HCT116 (cell line): ENCODE data around the gene C1QTNF9B. TPM values are rescaled to one million over a fixed set of nuclear protein-coding genes. Genes with fewer than 3 reads are reported as not detected.

Source experiments
- ATAC-seq: fragments of 200-7000 bp; cut with Tn5 transposase; 2 replicates; pipeline ENCODE4 v1.9.1; 2020; ENCODE audit warnings: mild to moderate bottlenecking, moderate library complexity
- BruUV-seq: library from RNA; stranded (reverse); fragments of 400-500 nt; replicated peaks from 2 replicates; lab custom pipeline; 2021; lab: Mats Ljungman, UMichigan
- CTCF ChIA-PET: fragments of 300-600 bp; sonication (Branson Sonifier 250); formaldehyde crosslinking; loops from one replicate; lab custom pipeline; 2021; ENCODE audit warnings: antibody characterized with exemption; lab: Charles Lee
- POLR2A ChIA-PET: fragments of 300-600, 350-600 bp; sonication (Branson Sonifier 250); formaldehyde crosslinking; loops from one replicate; lab custom pipeline; 2021; ENCODE audit warnings: antibody characterized with exemption; lab: Charles Lee
- RAD21 ChIA-PET, 2 experiments: fragments of 300-600 bp; sonication (Branson Sonifier 250); formaldehyde crosslinking; loops; one replicate each; lab custom pipeline; 2023; ENCODE audit warnings: low total read pairs in 2 of 2; ENCODE audit not compliant: uncharacterized antibody in 2 of 2, unreplicated experiment in 2 of 2, low non-redundant PET in 1 of 2; lab: Charles Lee
- DNase-seq: peaks from one replicate; pipeline ENCODE4 v3.0.0-alpha.2; 2010; ENCODE audit warnings: low read depth, low spot score
- H2AFZ ChIP-seq: fragments of 200-600 bp; shearing (Covaris generic), sonication (generic); 2 replicates; pipeline ENCODE4 v1.6.1; 2017; ENCODE audit warnings: low read depth, mixed run types, mixed read lengths, antibody characterized with exemption, low read length; ENCODE audit not compliant: poor library complexity, severe bottlenecking
- H3K27ac ChIP-seq: 2 replicates; pipeline ENCODE4 v1.5.1; 2012; ENCODE audit warnings: low read depth, low read length
- H3K27me3 ChIP-seq: fragments of 200-600 bp; sonication (generic); 2 replicates; pipeline ENCODE4 v1.6.1; 2016; ENCODE audit warnings: mixed run types, low read length, mixed read lengths; ENCODE audit not compliant: insufficient read depth
- H3K36me3 ChIP-seq, 2 experiments: fragments of 200-500 bp in 1 of 2; fragments of 200-600 bp in 1 of 2; sonication (Bioruptor generic) in 1 of 2; sonication (generic) in 1 of 2; 2 replicates each; pipeline versions ENCODE4 v1.5.1 to v1.6.1; 2014 to 2016; ENCODE audit warnings: low read length in 2 of 2, inconsistent platforms in 1 of 2, mixed read lengths in 1 of 2, mixed run types in 1 of 2; ENCODE audit not compliant: insufficient read depth in 2 of 2, control insufficient read depth in 1 of 2
- H3K4me1 ChIP-seq, 2 experiments: fragments of 200-600 bp in 1 of 2; sonication (generic) in 1 of 2; 2 replicates each; pipeline versions ENCODE4 v1.5.1 to v1.6.1; 2012 to 2017; ENCODE audit warnings: low read length in 2 of 2, inconsistent platforms in 1 of 2, mild to moderate bottlenecking in 1 of 2, mixed read lengths in 1 of 2, mixed run types in 1 of 2, moderate library complexity in 1 of 2; ENCODE audit not compliant: insufficient read depth in 2 of 2, control insufficient read depth in 1 of 2
- H3K4me2 ChIP-seq: fragments of 200-600 bp; sonication (generic); 2 replicates; pipeline ENCODE4 v1.6.1; 2017; ENCODE audit warnings: mixed run types, low read length, mixed read lengths
- H3K4me3 ChIP-seq, 2 experiments: fragments of 200-600 bp in 1 of 2; sonication (generic) in 1 of 2; replicated peaks in 1 of 2; 2 replicates each; pipeline ENCODE4 v1.5.1; 2011 to 2016; ENCODE audit warnings: low read length in 2 of 2, control low read depth in 1 of 2, low read depth in 1 of 2, mild to moderate bottlenecking in 1 of 2, mixed read lengths in 1 of 2, mixed run types in 1 of 2
- H3K79me2 ChIP-seq: fragments of 200-600 bp; sonication (generic); 2 replicates; pipeline ENCODE4 v1.6.1; 2017; ENCODE audit warnings: mild to moderate bottlenecking, mixed run types, low read length, moderate library complexity, mixed read lengths; ENCODE audit not compliant: insufficient read depth
- H3K9ac ChIP-seq: fragments of 200-600 bp; sonication (generic); 2 replicates; pipeline ENCODE4 v1.6.1; 2016; ENCODE audit warnings: low read length, mixed read lengths
- H3K9me2 ChIP-seq: fragments of 200-600 bp; sonication (generic), shearing (Covaris generic); 2 replicates; pipeline ENCODE4 v1.6.1; 2017; ENCODE audit warnings: mixed run types, mild to moderate bottlenecking, moderate library complexity; ENCODE audit not compliant: insufficient read depth
- H3K9me3 ChIP-seq, 2 experiments: fragments of 200-500 bp in 1 of 2; fragments of 200-600 bp in 1 of 2; sonication (Bioruptor generic) in 1 of 2; sonication (generic) in 1 of 2; 2 replicates each; pipeline ENCODE4 v1.6.1; 2014 to 2017; ENCODE audit warnings: low read length in 2 of 2, mixed read lengths in 2 of 2, inconsistent platforms in 1 of 2, low read depth in 1 of 2, mild to moderate bottlenecking in 1 of 2, mixed run types in 1 of 2, moderate library complexity in 1 of 2; ENCODE audit not compliant: control insufficient read depth in 1 of 2, insufficient read depth in 1 of 2
- H4K20me1 ChIP-seq: fragments of 200-600 bp; sonication (generic), shearing (Covaris generic); 2 replicates; pipeline ENCODE4 v1.6.1; 2017; ENCODE audit warnings: mixed run types, mild to moderate bottlenecking, moderate library complexity; ENCODE audit not compliant: insufficient read depth
- CTCF ChIP-seq, 3 experiments: fragments of 200-600 bp in 1 of 3; sonication (generic) in 1 of 3; IDR thresholded peaks in 2 of 3; conservative IDR thresholded peaks in 1 of 3; 2 replicates each; pipeline ENCODE4 v1.5.1; 2012 to 2017; ENCODE audit warnings: low read depth in 2 of 3, low read length in 2 of 3, antibody characterized with exemption in 1 of 3, borderline replicate concordance in 1 of 3, control low read depth in 1 of 3, mild to moderate bottlenecking in 1 of 3, mixed read lengths in 1 of 3, mixed run types in 1 of 3, moderate library complexity in 1 of 3; ENCODE audit not compliant: insufficient read depth in 1 of 3
- JUND ChIP-seq: IDR thresholded peaks from 2 replicates; pipeline ENCODE4 v1.6.1; 2012
- MAX ChIP-seq: IDR thresholded peaks from 2 replicates; pipeline ENCODE4 v1.6.1; 2012
- POLR2AphosphoS5 ChIP-seq: IDR thresholded peaks from 2 replicates; pipeline ENCODE4 v1.6.1; 2011; ENCODE audit warnings: mild to moderate bottlenecking, low read depth, low read length, moderate library complexity
- RAD21 ChIP-seq: IDR thresholded peaks from 2 replicates; pipeline ENCODE4 v1.6.1; 2012; ENCODE audit warnings: low read depth, mild to moderate bottlenecking
- SP1 ChIP-seq: IDR thresholded peaks from 2 replicates; pipeline ENCODE4 v1.6.1; 2012; ENCODE audit warnings: low read depth
- ZFX ChIP-seq: fragments of 450-650 bp; IDR thresholded peaks from 2 replicates; pipeline ENCODE4 v1.6.1; 2017
- intact Hi-C: fragments of 100-400 bp; cut with micrococcal nuclease; formaldehyde crosslinking; loops from 2 replicates; pipeline ENCODE4 v1.10.0; 2022
- total RNA-seq: library from RNA; stranded (reverse); gene quantifications from one replicate; pipeline ENCODE4 v1.2.1, GENCODE V29; 2021; ENCODE audit not compliant: unreplicated experiment

Gene C1QTNF9B
- total RNA-seq, 1 experiment from 2014 or later = not detected

- H3K27ac ChIP-seq = no peak overlapping the region
- peaks cover 0 to 5% of the 10 kb centered on the region in 2 experiments; a peak in 2 of 4 replicates for H3K36me3 ChIP-seq
- no TSS peak for BruUV-seq
- peak; percentile 10 to 52 (median 50); a peak in 4 of 6 replicates for TF ChIP-seq CTCF (IDR thresholded peaks at IDR 0.05 in 2 of 3, conservative IDR thresholded peaks at IDR 0.05 in 1 of 3; ENCODE audit: borderline replicate concordance in 1 of 3, insufficient read depth in 1 of 3, low read depth in 2 of 3, low read length in 2 of 3)
- no peak for TF ChIP-seq POLR2AphosphoS5
- no peak for TF ChIP-seq SP1
- TF ChIP-seq JUND = no peak
- TF ChIP-seq MAX = no peak
- no peak for TF ChIP-seq ZFX
- TF ChIP-seq RAD21 = peak; percentile 17; the same call in 1 of the 2 replicates
- TF ChIP-seq, all 23 proteins: peak for 2
- no peak overlapping the region for H3K4me2 ChIP-seq
- no peaks in the 10 kb centered on the region for H3K9me2 ChIP-seq
- H3K9me3 ChIP-seq = no peaks in the 10 kb centered on the region
- DNase-seq (no peak), ATAC-seq (peak; percentile 72)
- no peaks in the 10 kb centered on the region for H3K4me1 ChIP-seq
- no peaks in the 10 kb centered on the region for H3K79me2 ChIP-seq
- RAD21 ChIA-PET = no interaction called here
- no peak overlapping the region for H3K9ac ChIP-seq
- POLR2A ChIA-PET = no interaction called here
- H4K20me1 ChIP-seq = no peaks in the 10 kb centered on the region
- CTCF ChIA-PET = interaction anchor here (1.1 kb wide), 2 partner anchors 353 to 409 kb away, joined by 3 read pairs; no protein-coding TSS in a partner anchor
- no peak overlapping the region for H2AFZ ChIP-seq
- intact Hi-C loops = loop anchor here (10.0 kb wide), 1 partner anchor 1071 kb away; no protein-coding TSS in a partner anchor
- no peaks in the 10 kb centered on the region for H3K27me3 ChIP-seq
- no peak overlapping the region for H3K4me3 ChIP-seq
These were observed 21.0 kb downstream of the C1QTNF9B start for GRCh38 chr13:23876265-23876664.
